GM12878 (cell line): ENCODE measurements around the gene RFFL. TPM values are rescaled to one million over a fixed set of nuclear protein-coding genes. Genes with fewer than 3 reads are reported as not detected.

ENCODE experiments used
- EED ChIP-seq: sonication (generic); IDR thresholded peaks from 2 replicates; pipeline ENCODE4 v1.6.1; 2016; ENCODE audit warnings: antibody characterized with exemption, low read depth
- EP300 ChIP-seq, 2 experiments: fragments of 150-350 bp in 1 of 2; IDR thresholded peaks; 2 replicates each; pipeline ENCODE4 v1.6.1; 2011 to 2012; ENCODE audit warnings: low read depth in 2 of 2, low read length in 2 of 2, borderline replicate concordance in 1 of 2, improper control_type of control experiment in 1 of 2, inconsistent platforms in 1 of 2; ENCODE audit not compliant: control insufficient read depth in 1 of 2
- ESRRA ChIP-seq: IDR thresholded peaks from 2 replicates; pipeline ENCODE4 v1.6.1; 2012; ENCODE audit warnings: mild to moderate bottlenecking, low read length, improper control_type of control experiment
- EZH2 ChIP-seq: IDR thresholded peaks from 2 replicates; pipeline ENCODE4 v1.6.1; 2012; ENCODE audit warnings: low read depth, mild to moderate bottlenecking, control low read depth, inconsistent platforms, low read length, borderline replicate concordance; ENCODE audit not compliant: control insufficient read depth
- FOS ChIP-seq: IDR thresholded peaks from 3 replicates; pipeline ENCODE4 v1.6.1; 2011; ENCODE audit warnings: borderline replicate concordance; ENCODE audit not compliant: insufficient read length; ENCODE audit errors: extremely low read depth
- HSF1 ChIP-seq: fragments of 150-350 bp; IDR thresholded peaks from 2 replicates; pipeline ENCODE4 v1.6.1; 2014; ENCODE audit warnings: mild to moderate bottlenecking, low read depth, low read length
- IRF3 ChIP-seq: fragments of 450-650 bp; IDR thresholded peaks from 2 replicates; pipeline ENCODE4 v1.6.1; 2014; ENCODE audit warnings: mild to moderate bottlenecking
- JUNB ChIP-seq: IDR thresholded peaks from 2 replicates; pipeline ENCODE4 v1.6.1; 2016; ENCODE audit warnings: antibody characterized with exemption, mild to moderate bottlenecking
- MEF2A ChIP-seq: IDR thresholded peaks from 2 replicates; pipeline ENCODE4 v1.6.1; 2011; ENCODE audit warnings: low read depth, mild to moderate bottlenecking, low read length, moderate library complexity; ENCODE audit not compliant: insufficient read depth
- NKRF ChIP-seq: fragments of 450-650 bp; conservative IDR thresholded peaks from 2 replicates; pipeline ENCODE4 v1.6.1; 2017; ENCODE audit warnings: mild to moderate bottlenecking, moderate library complexity
- NR2C2 ChIP-seq: IDR thresholded peaks from 2 replicates; pipeline ENCODE4 v1.6.1; 2011; ENCODE audit warnings: borderline replicate concordance, low read depth; ENCODE audit not compliant: control insufficient read depth, insufficient read length
- POLR2A ChIP-seq: IDR thresholded peaks from 2 replicates; pipeline ENCODE4 v1.6.1; 2011; ENCODE audit warnings: low read depth, mild to moderate bottlenecking, low read length
- POLR2AphosphoS5 ChIP-seq: IDR thresholded peaks from 2 replicates; pipeline ENCODE4 v1.6.1; 2011; ENCODE audit warnings: mild to moderate bottlenecking, low read length, inconsistent platforms
- PRDM15 ChIP-seq: fragments of 450-650 bp; formaldehyde crosslinking; IDR thresholded peaks from 2 replicates; pipeline ENCODE4 v1.4.0; 2020; ENCODE audit warnings: mild to moderate bottlenecking, moderate library complexity
- RAD51 ChIP-seq: fragments of 450-650 bp; IDR thresholded peaks from 2 replicates; pipeline ENCODE4 v1.6.1; 2016; ENCODE audit warnings: moderate library complexity, mild to moderate bottlenecking, inconsistent platforms
- RCOR1 ChIP-seq: conservative IDR thresholded peaks from 2 replicates; pipeline ENCODE4 v1.6.1; 2012; ENCODE audit warnings: low read depth, low read length, improper control_type of control experiment
- SUPT20H ChIP-seq: IDR thresholded peaks from 2 replicates; pipeline ENCODE4 v1.6.1; 2011; ENCODE audit warnings: low read depth, mild to moderate bottlenecking, low read length, moderate library complexity, borderline replicate concordance; ENCODE audit not compliant: control insufficient read depth
- SUZ12 ChIP-seq: fragments of 200-600 bp; sonication (generic); IDR thresholded peaks from one replicate; pipeline ENCODE4 v1.6.1; 2018; ENCODE audit warnings: antibody characterized with exemption, mild to moderate bottlenecking; ENCODE audit not compliant: unreplicated experiment
- ZBED1 ChIP-seq: IDR thresholded peaks from 2 replicates; pipeline ENCODE4 v1.6.1; 2016; ENCODE audit warnings: borderline replicate concordance
- polyA plus RNA-seq, 11 experiments: library from polyadenylated mRNA; depleted of rRNA in 4 of 11; unstranded in 6 of 11; stranded (reverse) in 5 of 11; fragments of >200 nt; fragmentation: Nextera tagmentation in 4 of 11; fragmentation: Illumina TruSeq in 1 of 11; extraction: Ambion mirVana in 4 of 11; extraction: Trizol in 1 of 11; gene quantifications; 1 replicate in 1 of 11; 2 replicates in 10 of 11; pipeline versions ENCODE4 v1.2.1 to v1.2.3, GENCODE V29; 2011 to 2016; ENCODE audit warnings: inconsistent platforms in 2 of 11, missing spikeins in 2 of 11, low read depth in 1 of 11
- total RNA-seq, 4 experiments: library from RNA; depleted of rRNA in 3 of 4; stranded (reverse); fragments of >200 nt in 3 of 4; fragmentation: Illumina TruSeq in 1 of 4; extraction: Trizol in 1 of 4; gene quantifications; 2 replicates each; pipeline versions ENCODE4 v1.2.1 to v1.2.3, GENCODE V29; 2013 to 2021

The RFFL gene
- total and polyA plus RNA-seq, 10 of the 15 experiments (the other 5 are each of a cell fraction or from before 2014, with no cell fraction given) = 4.7 to 56.1 (median 26.9) TPM

- TF ChIP-seq SUPT20H (no peak), EED (no peak; the same call in 1 of the 2 replicates), PRDM15 (no peak), JUNB (no peak), POLR2A (peak; percentile 87), EP300 (IDR thresholded peaks at IDR 0.05; ENCODE audit: borderline replicate concordance in 1 of 2, control insufficient read depth in 1 of 2, low read depth in 2 of 2, low read length in 2 of 2) (peak in 1 of 2 experiments; percentile 62; a peak in 1 of 4 replicates), FOS (no peak), SUZ12 (no peak), HSF1 (no peak), ZBED1 (no peak; the same call in 1 of the 2 replicates), NR2C2 (no peak), POLR2AphosphoS5 (no peak; the same call in 1 of the 2 replicates), IRF3 (no peak), EZH2 (no peak), ESRRA (0 out of 2 replicates have a peak, but pooled peaks have one; percentile 73), RAD51 (no peak), NKRF (peak; percentile 34; the same call in 1 of the 2 replicates), MEF2A (peak; percentile 66), RCOR1 (0 out of 2 replicates have a peak, but pooled peaks have one; percentile 20)
Measured at GRCh38 chr17:35088881-35089585, 25.5 kb upstream of the RFFL start (continued).
